GM21526 (cell line): ENCODE measurements around the gene THY1.
"Not testable (repeated sequence)": the region's sequence is repeated elsewhere in the genome, so short reads cannot be mapped to it uniquely, and the experiment has no call there.

Source experiments
- ATAC-seq: cut with Tn5 transposase; IDR thresholded peaks from one replicate; pipeline ENCODE4 v1.9.1; 2021; ENCODE audit warnings: moderate library complexity; ENCODE audit not compliant: unreplicated experiment, low FRiP score

THY1 gene

DNA sequence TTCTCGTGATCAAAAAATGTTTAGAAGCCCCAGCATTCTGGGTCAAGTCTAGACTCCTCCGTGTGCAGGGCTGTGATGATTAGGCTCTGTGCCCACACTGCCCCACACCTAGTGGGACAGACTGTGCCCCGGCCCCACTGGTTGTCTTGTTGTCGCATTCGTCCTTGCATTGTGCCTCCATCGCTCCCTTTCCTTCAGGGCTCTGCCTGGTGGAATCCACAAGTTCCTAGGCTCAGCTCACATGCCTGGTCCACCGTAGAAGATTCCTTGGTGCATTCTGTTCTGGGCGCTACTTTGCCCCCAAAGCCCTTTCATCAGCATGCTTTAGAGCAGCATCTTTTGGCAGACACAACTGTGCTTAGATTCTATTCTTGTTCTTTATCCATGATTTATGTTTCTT is 23.5 kb upstream of the THY1 start:
- ATAC-seq = no peak

DNA sequence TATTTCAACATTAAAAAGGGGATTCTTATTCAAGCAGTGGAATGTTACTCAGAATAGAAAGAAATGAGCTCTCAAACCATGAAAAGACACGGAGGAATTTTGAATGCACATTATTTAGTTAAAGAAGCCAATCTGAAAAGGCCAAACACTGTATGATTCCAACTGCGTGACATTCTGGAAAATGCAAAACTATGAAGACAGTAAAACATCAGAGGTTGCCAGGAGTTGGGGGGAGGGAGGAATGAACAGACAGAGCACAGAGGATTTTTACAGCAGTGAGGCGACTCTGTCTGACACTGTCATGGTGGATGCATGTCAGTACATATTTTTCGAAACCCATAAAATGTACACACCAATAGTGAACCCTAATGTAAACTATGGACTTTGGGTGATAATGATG is 22.9 kb upstream of the THY1 start:
- no peak for ATAC-seq

DNA sequence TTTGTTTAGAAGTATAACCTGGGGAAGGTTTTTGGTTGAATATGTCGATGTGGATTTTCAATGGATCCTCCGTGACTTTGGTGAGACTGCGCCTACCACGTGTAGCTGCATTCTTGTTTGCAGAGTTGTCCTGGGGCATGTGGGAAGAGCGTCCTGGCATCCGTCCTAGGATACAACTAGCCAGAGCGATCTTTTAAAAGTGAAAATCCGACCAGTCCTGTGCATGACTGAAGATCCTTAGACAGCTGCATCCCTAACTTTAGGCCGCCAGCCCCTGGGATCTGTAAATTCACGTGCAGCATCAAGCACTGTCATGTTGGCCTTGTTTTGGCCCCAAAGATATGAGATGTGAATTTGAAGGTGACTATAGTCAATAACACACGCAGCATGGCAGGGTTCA is 22.4 kb upstream of the THY1 start:
- ATAC-seq = no peak

DNA sequence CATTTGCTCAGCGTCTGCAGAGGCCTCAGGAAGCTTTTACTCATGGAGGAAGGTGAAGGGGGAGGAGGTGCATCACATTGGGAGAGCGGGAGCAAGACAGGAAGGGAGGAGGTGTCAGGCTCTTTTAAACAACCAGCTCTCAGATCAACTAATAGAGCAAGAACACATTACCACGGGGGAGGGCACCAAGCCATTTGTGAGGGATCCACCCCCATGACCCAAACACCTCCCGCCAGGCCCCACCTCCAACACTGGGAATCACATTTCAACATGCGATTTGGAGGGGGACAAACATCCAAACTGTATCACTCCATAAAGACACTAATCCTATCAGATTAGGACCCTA is 18.9 kb upstream of the THY1 start:
- no peak for ATAC-seq

DNA sequence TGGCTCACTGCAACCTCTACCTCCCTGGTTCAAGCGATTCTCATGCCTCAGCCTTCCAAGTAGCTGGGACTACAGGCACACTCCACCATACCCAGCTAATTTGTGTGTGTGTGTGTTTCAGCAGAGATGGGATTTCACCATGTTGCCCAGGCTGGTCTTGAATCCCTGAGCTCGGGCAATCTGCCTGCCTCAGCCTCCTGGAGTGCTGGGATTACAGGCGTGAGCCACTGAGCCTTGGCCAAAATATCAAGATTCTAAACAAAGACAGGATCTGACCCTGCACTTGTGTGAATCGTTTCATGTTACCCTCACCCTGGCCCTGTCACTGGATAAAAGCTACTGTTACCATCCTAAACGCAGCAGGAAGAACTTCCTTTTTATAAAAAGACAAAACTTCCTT is 15.6 kb upstream of the THY1 start:
- ATAC-seq = no peak

DNA sequence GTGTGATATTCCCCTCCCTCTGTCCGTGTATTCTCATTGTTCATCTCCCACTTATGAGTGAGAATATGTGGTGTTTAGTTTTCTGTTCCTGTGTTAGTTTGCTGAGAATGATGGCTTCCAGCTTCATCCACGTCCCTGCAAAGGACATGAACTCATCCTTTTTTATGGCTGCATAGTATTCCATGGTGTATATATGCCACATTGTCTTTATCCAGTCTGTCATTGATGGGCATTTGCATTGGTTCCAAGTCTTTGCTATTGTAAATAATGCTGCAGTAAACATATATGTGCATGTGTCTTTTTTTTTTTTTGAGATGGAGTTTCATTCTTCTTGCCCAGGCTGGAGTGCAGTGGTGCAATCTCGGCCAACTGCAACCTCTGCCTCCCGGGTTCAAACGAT is 14.5 kb upstream of the THY1 start:
- not testable (repeated sequence) for ATAC-seq

DNA sequence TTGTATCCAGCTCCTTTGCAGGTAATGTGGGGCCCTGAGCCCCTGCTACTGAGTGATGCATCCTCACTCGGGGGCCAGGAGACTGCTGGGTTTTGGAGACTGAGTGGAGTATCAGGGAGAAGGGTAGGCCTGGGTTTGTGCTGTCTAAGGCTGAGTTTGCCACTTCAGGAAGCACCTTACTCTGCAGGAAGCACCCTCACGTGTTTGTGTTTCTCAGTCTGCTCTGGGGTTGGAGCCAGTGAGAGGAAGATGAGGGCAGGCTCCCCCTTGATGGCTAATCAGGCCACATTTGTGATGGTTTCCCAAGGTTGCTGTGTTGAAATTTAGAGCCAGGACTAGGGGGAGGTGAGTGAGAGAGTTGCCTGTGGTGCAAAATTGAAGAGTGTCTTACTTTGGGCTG is 13.7 kb upstream of the THY1 start:
- no peak for ATAC-seq

DNA sequence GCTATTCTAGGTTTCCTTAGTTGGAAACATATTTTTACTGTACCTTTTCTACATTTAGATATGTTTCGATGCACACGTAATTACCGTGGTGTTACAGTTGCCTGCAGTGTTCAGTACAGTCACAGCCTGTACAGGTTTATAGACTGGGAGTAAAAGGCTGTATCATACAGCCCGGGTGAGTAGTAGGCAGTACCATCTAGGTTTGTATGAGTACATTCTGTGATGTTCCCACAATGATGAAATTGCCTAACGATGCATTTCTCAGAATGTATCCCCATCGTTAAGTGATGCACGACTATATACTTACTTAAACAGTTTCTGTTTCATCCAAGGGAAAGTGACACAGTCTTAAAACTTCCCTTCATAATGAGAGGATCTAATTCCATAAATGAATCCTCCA is 13.1 kb upstream of the THY1 start:
- no peak for ATAC-seq

DNA sequence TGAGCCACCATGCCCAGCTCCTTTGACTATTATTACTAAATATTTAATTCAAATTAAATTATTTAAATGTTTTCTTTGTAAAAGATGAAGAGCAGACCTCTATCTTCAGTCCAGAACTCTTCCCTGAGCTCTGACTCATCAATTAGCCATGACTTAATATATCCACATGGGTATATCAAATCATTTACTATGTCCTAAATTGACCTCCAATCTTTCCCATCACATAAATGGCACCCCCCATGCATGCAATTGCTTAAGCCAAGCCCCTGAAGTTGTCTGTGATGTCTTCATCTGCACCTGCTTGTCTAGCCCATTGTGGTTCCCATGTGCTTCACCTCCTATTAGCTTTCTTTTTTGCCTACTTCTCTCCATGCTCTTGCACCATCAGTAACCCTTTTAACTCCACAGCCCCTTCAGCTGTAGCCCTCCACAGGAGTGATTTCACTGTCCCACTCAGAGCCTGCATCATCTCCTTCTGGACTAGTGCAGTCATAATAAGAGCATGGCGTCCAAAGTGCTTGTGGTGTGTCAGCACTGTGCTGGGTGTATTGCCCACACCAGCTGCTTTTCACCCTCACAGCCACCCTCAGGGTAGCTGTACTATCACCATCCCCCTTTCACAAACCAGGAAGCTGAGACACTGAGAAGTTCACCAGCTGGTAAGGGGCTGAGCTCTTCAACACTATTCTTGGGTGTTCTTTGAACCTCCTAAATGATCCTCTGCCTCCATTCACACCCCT is 11.8 kb upstream of the THY1 start:
- ATAC-seq = no peak

DNA sequence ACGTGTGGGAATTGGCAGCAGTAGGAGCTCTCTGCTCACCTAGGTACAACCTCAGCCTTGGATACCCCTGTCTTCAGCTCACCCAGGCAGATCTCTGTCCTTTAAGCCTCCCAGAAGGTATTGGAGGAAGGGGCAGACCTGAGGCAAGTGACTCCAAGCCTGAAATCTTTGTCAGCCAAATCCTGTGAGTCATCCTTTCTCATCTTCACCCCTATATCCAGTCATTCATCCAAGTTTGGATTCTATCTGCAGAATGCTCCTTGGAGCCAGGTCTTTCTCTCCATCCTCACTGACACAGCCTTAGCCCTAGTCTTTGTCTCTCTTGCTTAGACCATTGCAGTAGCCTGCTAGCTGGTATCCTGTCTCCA is 10.4 kb upstream of the THY1 start:
- ATAC-seq = no peak

DNA sequence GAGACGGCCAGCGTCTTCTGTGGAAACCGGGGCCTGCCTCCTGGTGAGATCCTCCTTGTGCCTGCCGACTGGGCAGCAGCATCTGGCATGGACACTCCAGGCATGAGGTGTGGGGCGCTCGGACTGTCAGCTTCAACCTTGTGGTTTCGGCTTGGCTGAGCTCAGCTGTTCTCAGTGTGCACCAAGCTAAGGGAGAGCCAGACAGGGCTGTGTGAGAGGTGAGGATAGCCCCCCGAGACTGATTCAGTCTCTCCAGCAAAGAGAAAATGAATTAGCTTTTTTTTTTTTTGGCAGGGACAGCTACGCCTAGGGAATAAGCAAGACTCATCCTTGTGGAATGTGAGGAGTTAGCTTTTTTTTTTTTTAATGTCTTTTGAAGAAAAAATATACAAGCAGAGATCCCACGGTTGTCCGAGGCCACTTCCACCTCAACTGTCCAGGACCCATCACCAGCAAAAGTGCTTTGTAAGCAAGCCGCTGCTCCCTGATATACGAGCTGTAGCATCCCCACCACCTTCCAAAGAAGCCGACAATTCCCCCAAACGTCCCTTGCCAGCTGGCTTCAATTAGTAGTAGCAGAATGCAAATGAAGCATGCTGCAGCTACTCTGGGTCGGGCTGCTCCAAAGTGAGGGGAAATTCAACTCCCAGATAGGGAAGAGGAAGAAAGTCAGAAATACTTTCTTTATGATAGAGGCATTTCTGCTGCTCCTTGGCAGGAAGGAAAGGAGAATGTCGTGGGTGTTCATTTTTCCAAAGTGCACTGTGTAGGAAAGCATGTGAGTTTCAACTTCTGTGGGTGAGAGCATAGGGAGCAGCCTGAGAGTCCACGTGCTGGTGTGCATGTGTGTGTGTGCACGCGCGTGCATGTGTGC is 9.7 kb upstream of the THY1 start:
- no peak for ATAC-seq

DNA sequence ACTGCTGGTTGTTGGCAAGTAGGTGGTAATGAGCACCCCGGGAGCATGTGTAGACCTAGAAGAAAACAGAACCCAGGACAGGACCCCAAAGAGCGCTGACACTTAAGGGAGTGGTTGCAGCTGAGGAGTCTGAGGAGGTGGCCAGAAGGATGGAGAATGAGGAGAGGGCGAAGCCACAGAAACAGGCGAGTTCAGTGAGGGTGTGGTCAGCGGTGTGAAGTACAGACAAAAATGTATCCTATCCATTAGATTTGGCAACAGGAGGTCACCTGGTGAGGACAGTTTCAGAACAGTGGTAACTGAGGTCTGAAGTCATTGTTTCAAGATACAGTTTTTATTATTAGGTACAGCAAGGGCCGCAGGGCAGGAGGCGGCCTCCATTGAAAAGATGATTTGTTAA is 8.6 kb upstream of the THY1 start:
- no peak for ATAC-seq

DNA sequence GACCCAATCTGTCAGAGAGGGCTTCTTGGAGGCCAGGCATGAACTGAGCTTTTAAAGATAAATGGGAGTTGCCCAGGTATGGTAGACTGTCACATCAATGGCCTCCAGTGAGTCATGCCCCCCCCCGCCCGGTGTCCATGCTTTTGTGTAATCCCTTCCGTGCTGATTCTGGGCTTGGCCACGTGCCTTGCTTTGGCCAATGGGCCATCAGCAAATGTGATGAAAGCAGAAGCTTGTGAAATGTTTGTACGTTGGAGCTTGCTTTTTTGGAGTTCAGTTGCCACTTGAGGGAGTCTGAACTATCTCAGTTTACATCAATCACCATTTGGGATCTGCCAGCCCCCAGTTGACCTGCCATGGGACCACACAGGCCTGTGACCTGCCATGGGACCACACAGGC is 4.3 kb upstream of the THY1 start:
- no peak for ATAC-seq

DNA sequence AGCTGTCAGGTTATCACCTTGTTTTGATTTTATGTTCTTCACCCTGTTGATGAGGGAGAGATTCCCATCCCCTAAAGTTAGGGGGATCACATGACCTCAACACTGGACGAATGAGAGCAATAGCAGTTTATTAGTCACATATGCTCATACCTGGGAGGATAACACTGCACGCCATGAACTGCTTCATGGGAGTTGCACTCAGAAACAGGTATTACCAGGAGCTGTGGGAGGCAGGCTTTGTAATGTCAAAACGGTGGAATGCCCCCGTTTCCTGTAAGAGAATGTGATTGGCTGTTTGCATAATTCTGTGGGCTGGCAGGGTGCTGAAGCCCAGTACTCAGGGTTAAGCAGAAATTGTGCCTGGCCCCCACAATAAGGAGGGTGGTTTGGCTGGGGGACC is 3.2 kb upstream of the THY1 start:
- ATAC-seq = no peak

DNA sequence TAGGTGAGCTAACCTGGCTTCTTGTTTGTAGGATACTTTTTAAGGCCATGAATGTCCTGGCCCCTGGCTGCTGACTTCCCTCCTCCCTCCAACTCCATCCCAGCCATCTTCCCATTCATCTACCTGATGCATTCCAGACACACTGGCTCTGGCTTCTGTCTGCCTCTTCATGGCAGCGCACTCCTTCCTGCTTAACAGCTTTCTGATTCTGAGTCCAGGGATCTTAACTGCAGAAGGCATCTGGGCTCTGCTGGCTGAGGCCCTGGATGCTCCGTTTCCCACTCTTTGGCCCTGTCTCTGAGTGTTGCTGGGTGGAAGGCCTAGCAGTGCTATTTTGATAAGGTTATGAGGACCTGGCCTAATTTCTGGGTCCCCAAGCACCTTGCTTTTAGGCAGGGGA is 1.8 kb upstream of the THY1 start:
- ATAC-seq = no peak

DNA sequence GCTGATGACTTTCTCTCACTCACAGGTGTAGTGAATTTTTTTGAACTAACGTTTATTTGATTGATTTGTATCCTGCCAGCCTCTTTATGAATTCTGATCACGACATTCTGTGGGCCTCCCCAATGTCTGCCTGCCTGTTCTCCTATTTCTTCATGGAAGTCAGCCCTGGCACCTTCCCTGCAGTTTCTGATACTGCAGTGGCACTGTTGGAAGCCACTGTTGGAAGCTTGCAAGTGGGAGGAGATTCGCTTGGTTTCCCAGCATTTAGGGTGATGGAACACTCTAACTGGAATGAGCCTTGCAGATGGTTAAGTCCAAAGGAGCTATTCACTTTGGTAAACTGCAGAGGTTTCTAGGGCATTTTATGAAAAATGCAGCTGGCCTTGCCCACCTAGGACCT is 1.3 kb upstream of the THY1 start:
- ATAC-seq = no peak

DNA sequence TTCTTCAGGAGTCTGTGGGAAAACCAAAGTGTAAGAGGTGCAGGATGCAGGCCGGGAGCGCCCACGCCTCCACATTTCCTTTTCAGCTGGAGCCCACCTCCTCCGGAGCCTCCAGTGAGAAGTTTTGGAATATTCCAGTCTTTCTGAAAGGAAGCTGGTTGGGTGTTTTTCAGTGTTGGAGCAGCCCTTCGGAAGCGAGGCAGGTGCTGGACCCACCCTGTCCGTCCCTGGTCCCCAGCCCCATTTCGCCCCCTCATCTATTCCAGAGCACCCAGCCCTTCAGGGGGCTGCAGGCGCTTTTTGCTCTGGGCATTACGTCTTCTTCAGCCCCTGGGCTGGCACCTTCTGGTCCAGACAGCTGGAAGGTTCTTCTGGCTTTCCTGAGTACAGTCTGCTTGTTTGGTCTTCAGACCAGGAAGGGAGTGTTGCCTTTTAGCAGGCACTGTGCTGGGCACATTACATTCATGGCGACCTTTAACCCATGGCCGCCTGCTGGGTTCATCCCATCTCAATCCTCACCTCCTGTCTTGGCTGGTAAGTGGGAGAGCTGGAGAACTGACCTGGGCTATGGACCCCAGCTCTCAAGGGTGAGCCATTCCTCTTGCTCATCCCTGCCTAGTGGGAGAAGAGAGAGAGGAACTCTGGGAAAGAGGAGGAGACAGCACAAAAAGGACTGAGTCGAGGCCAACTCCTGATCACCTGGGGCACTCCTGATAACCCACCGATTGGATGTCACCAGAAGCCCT is 710 bp upstream of the THY1 start:
- no peak for ATAC-seq

DNA sequence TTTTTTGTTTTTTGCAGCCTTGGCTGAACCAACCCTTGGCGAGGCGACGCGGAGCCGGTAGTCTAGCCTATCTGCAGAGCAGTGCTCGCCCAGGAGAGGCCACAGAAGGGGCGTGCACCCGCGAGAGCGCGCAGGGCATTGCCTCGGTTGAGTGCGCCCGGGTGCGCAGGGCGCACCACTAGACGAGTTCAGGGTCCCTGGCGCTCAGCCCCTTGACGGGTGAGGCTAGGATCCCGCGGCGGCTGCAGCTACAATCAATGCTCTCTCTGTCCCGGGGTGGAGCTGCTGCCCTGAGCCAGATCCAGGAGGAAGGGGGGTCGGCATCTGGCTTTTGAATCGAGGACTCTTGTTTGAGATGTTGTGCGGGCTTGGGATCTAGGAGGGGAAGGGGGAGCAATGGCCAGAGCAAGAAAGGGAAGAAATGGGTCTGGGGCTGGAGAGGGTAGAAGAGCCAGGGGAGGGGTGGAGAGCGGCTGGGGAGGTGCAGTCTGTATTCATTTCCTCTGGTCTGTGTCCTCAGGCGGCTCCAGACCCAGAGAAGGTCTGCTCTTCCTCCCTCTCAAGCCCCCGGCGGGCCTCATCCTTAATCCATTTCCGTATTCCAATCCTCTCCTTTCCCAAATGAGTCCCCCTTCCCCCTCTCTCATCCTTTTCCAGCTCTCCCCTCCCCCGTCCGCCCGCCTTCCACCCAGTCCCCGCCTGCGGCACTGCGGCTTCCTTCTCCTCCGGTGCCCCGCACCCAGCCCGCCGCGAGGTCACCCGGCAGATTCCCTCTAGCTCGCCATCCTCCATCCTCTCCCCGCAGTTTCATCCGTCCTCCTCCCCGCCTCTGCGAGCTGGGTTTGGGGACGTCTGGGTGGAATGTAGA is 797 bp downstream of the THY1 start:
- no peak for ATAC-seq

DNA sequence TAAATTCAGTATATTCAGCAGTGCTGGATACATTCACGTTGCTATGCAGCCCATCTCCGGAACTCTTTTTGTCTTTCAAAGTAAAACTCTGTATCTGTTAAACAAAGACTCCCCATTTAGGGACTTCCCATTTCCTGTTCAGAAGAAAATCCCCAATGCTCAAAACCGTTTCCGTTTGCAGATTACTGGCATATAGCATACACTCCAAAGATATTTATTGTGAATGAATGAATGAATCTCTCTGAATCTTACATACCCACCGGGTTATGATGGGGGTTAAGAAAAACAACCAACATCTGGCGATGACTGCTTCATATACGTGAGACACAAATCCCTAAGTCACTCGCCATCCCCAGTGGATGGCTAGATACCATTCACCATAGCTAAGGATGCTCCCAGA is 1.6 kb downstream of the THY1 start:
- no peak for ATAC-seq

DNA sequence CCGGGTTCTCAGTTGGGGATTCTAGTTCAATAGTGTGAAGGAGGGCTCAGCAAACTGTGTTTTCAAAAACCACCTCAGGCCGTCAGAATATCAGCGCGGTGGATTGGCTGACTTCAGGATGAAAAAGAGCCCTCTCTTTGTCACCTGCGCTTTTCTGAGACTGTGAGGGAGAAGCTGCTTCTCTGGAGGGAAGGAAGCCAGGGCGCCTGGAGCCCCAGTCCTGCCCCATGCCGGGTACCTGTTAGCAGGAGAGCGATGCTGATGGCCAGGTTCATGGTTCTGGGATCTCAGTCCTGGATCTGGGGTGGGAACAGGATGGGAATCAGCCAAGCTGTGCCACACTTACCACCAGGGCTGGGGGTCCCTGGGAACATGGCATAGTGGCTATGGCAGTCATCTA is 2.3 kb downstream of the THY1 start:
- ATAC-seq = no peak
